Measurements from ENCODE around the gene VPS13D. TPM values are rescaled to one million over a fixed set of nuclear protein-coding genes. Genes with fewer than 3 reads are reported as not detected.
"Not testable (repeated sequence)": the region's sequence is repeated elsewhere in the genome, so short reads cannot be mapped to it uniquely, and the experiment has no call there.

Gene VPS13D
- total RNA-seq, 1 donor from 2014 or later = 77.8 TPM

GRCh38 chr1:12521096-12521495, 291.3 kb downstream of the VPS13D start:
- Mint-ChIP-seq H3K27me3 (ENCODE audit: low read depth) (no peaks in the 10 kb centered on the region), H3K36me3 (peaks cover 9% of the 10 kb centered on the region), H3K9me3 (peaks cover 8% of the 10 kb centered on the region), H3K4me1 (peaks cover 39% of the 10 kb centered on the region), H3K4me3 (no peak overlapping the region), H3K27ac (peak overlapping the region; percentile 89)
- no peak for DNase-seq (ENCODE audit: low spot score in 2 of 2, unreplicated experiment in 2 of 2)
- no peak for TF ChIP-seq CTCF (IDR thresholded peaks at IDR 0.05; ENCODE audit: unreplicated experiment)

DNA sequence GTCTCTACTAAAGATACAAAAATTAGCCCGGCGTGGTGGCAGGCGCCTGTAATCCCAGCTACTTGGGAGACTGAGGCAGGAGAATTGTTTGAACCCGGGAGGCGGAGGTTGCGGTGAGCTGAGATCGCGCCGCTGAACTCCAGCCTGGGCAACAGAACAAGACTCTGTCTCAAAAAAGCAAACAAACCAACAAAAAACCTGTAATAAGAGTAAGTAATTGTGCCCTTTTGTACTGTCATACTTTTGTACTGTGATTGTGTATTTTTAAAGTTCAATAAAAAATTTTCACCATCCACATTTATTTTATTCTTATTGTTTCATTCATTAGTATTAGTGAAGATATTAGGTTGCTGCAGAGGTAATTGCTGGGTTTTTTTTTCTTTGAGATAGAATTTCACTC, 292.9 kb downstream of the VPS13D start:
- not testable (repeated sequence) for H3K27ac Mint-ChIP-seq; H3K9me3 Mint-ChIP-seq; H3K36me3 Mint-ChIP-seq; H3K27me3 Mint-ChIP-seq (ENCODE audit: low read depth); H3K4me3 Mint-ChIP-seq; DNase-seq (ENCODE audit: low spot score in 2 of 2, unreplicated experiment in 2 of 2)
- peaks cover 34% of the 10 kb centered on the region for H3K4me1 Mint-ChIP-seq

- Mint-ChIP-seq H3K27me3 (ENCODE audit: low read depth) (no peaks in the 10 kb centered on the region), H3K27ac (peak overlapping the region; percentile 50), H3K4me3 (no peak overlapping the region), H3K9me3 (peaks cover 3% of the 10 kb centered on the region), H3K36me3 (peaks cover 5% of the 10 kb centered on the region), H3K4me1 (peaks cover 28% of the 10 kb centered on the region)
- TF ChIP-seq CTCF (IDR thresholded peaks at IDR 0.05; ENCODE audit: unreplicated experiment) = no peak
- DNase-seq (ENCODE audit: low spot score in 2 of 2, unreplicated experiment in 2 of 2) = no peak
Observed at GRCh38 chr1:12524266-12524665, 294.4 kb downstream of the VPS13D start.

DNA sequence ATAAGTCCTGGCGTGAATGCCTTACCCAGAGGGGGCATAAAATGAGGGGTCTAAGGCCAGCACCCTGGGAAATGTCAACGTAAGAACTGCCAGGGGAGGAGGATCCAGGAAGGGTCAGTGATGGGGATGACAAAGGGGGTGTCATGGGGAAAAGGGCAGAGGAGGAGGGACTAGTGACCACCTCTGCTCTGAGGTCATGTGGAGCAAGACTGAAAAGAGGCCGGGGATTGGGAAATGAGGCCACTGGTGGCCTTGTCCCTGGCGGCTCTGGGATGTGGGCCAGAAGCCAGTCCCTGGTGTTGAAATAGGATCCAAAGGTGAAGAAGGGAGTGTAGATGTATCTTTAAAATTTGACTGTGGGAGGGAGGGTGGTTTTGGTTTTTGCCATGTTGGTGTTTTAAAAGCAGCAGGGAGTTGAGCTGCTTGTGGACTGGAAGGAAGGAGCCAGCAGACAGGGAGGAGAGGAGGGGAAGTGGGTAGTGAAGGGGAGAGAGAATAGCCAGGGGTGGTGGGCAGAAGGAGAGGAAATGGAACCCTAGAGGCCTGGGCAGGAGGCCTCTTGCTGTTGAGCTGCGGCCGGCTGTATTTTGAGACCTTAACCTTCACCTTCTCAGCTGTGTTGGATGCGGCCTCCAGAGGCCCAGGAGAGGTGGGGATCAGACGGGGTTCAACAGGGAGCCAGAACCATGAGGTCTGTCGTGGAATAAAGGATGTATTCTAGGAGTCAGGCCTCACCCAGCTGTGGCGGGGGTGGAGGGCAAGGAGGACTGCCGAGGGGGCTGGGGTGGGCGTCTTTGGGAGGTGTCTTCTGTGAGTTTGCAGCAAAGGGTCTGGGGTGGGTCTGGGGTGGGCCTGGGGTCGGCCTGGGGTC, 295.7 kb downstream of the VPS13D start:
- TF ChIP-seq CTCF (IDR thresholded peaks at IDR 0.05; ENCODE audit: unreplicated experiment) = no peak
- no peak for DNase-seq (ENCODE audit: low spot score in 2 of 2, unreplicated experiment in 2 of 2)
- H3K36me3 Mint-ChIP-seq = peaks cover 5% of the 10 kb centered on the region
- no peaks in the 10 kb centered on the region for H3K9me3 Mint-ChIP-seq
- H3K27ac Mint-ChIP-seq = peak overlapping the region; percentile 96
- no peaks in the 10 kb centered on the region for H3K27me3 Mint-ChIP-seq (ENCODE audit: low read depth)
- H3K4me3 Mint-ChIP-seq = no peak overlapping the region
- peaks cover 31% of the 10 kb centered on the region for H3K4me1 Mint-ChIP-seq

DNA sequence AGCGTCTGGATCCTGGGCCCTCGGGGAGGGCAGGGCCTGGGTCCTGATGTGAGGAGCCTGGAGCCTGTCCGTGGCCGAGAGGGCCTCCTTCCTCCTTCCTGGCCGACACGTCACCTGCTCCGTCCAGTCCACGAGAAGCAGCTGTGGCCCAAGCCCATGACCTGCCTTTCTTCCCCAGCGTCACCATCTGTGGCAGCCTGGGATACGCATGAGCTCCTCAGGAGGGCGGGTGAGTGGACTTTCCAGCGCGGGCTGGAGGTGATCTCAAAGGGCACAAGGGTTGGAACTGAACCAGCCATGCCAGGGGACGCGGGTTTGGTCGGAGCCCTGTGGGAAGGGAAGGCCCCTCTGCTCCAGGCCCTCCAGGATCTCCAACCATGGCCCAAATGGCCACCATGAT, 297.7 kb downstream of the VPS13D start:
- no peaks in the 10 kb centered on the region for H3K27me3 Mint-ChIP-seq (ENCODE audit: low read depth)
- DNase-seq (ENCODE audit: low spot score in 2 of 2, unreplicated experiment in 2 of 2) = no peak
- TF ChIP-seq CTCF (IDR thresholded peaks at IDR 0.05; ENCODE audit: unreplicated experiment) = no peak
- no peak overlapping the region for H3K4me3 Mint-ChIP-seq
- H3K36me3 Mint-ChIP-seq = peaks cover 7% of the 10 kb centered on the region
- no peak overlapping the region for H3K27ac Mint-ChIP-seq
- no peaks in the 10 kb centered on the region for H3K9me3 Mint-ChIP-seq
- H3K4me1 Mint-ChIP-seq = peaks cover 36% of the 10 kb centered on the region

- no peak for DNase-seq (ENCODE audit: low spot score in 2 of 2, unreplicated experiment in 2 of 2)
- peaks cover 9% of the 10 kb centered on the region for H3K36me3 Mint-ChIP-seq
- peaks cover 36% of the 10 kb centered on the region for H3K4me1 Mint-ChIP-seq
- H3K27me3 Mint-ChIP-seq (ENCODE audit: low read depth) = no peaks in the 10 kb centered on the region
- H3K9me3 Mint-ChIP-seq = peaks cover 3% of the 10 kb centered on the region
- no peak overlapping the region for H3K4me3 Mint-ChIP-seq
- no peak overlapping the region for H3K27ac Mint-ChIP-seq
- no peak for TF ChIP-seq CTCF (IDR thresholded peaks at IDR 0.05; ENCODE audit: unreplicated experiment)
Observed at GRCh38 chr1:12528021-12528852, 298.4 kb downstream of the VPS13D start.

Measured in mesothelial cell of epicardium (in vitro differentiated cells).